PC-3 (cell line): ENCODE results near the gene PPIA.

Source experiments
- CTCF ChIP-seq: fragments of 300-600 bp; sonication (generic); conservative IDR thresholded peaks from 2 replicates; pipeline ENCODE4 v1.5.1; 2017; ENCODE audit warnings: antibody characterized with exemption, low read depth, mild to moderate bottlenecking, low read length
- EZH2 ChIP-seq: fragments of 300-600 bp; sonication (generic); IDR thresholded peaks from one replicate; pipeline ENCODE4 v1.6.1; 2017; ENCODE audit warnings: antibody characterized with exemption, mild to moderate bottlenecking, low read length; ENCODE audit not compliant: unreplicated experiment
- EZH2phosphoT487 ChIP-seq: fragments of 300-600 bp; sonication (generic); IDR thresholded peaks from 2 replicates; pipeline ENCODE4 v1.6.1; 2018; ENCODE audit warnings: mild to moderate bottlenecking, antibody characterized with exemption, low read length, borderline replicate concordance

GRCh38 chr7:44827567-44827966 lies 31.1 kb downstream of the PPIA start:
- TF ChIP-seq CTCF (no peak), EZH2phosphoT487 (no peak), EZH2 (no peak)
